Activated CD4-positive, alpha-beta T cell treated with anti-CD3 and anti-CD28 coated beads for 36 hours (primary cell): ENCODE results near the gene SSB. TPM values are rescaled to one million over a fixed set of nuclear protein-coding genes. Genes with fewer than 3 reads are reported as not detected.
"Not testable (repeated sequence)": the region's sequence is repeated elsewhere in the genome, so short reads cannot be mapped to it uniquely, and the experiment has no call there.

Experiments
- ATAC-seq: fragments of 200-7000 bp; cut with Tn5 transposase; one replicate; pipeline ENCODE4 v1.10.0; 2021; ENCODE audit warnings: mild to moderate bottlenecking, moderate library complexity
- CTCF ChIA-PET: fragments of 350-600 bp; sonication (Branson Sonifier 250); formaldehyde crosslinking; loops from one replicate; lab custom pipeline; 2021; ENCODE audit warnings: antibody characterized with exemption; lab: Charles Lee
- POLR2A ChIA-PET: fragments of 350-600 bp; sonication (Branson Sonifier 250); formaldehyde crosslinking; loops from one replicate; lab custom pipeline; 2021; ENCODE audit warnings: antibody characterized with exemption, inconsistent platforms; lab: Charles Lee
- DNase-seq: peaks from one replicate; pipeline ENCODE4 v3.0.0-alpha.2; 2020
- H3K27ac Mint-ChIP-seq: one replicate; pipeline ENCODE4 v1.8.0; 2021; ENCODE audit warnings: mixed read lengths
- H3K27me3 Mint-ChIP-seq: one replicate; pipeline ENCODE4 v1.8.0; 2021; ENCODE audit warnings: mixed read lengths
- H3K36me3 Mint-ChIP-seq: one replicate; pipeline ENCODE4 v1.8.0; 2021; ENCODE audit warnings: low read depth, mixed read lengths
- H3K4me1 Mint-ChIP-seq: one replicate; pipeline ENCODE4 v1.8.0; 2021; ENCODE audit warnings: mixed read lengths
- H3K4me3 Mint-ChIP-seq: one replicate; pipeline ENCODE4 v1.8.0; 2021; ENCODE audit warnings: mild to moderate bottlenecking, moderate library complexity, mixed read lengths
- H3K9me3 Mint-ChIP-seq: one replicate; pipeline ENCODE4 v1.8.0; 2021; ENCODE audit warnings: low read depth, mixed read lengths
- intact Hi-C, 2 experiments: fragments of 100-400 bp; cut with DNase I in 1 of 2; cut with micrococcal nuclease in 1 of 2; formaldehyde crosslinking; loops; one replicate each; pipeline versions ENCODE4 v1.14.2 to v1.15.1; 2022 to 2024; cut with DNase I, micrococcal nuclease
- total RNA-seq, 2 experiments: library from RNA; stranded (reverse); gene quantifications; one replicate each; pipeline ENCODE4 v1.2.3, GENCODE V29; 2021

SSB gene
- total RNA-seq: 100 to 1,000 TPM; 127 to 138 TPM

DNA sequence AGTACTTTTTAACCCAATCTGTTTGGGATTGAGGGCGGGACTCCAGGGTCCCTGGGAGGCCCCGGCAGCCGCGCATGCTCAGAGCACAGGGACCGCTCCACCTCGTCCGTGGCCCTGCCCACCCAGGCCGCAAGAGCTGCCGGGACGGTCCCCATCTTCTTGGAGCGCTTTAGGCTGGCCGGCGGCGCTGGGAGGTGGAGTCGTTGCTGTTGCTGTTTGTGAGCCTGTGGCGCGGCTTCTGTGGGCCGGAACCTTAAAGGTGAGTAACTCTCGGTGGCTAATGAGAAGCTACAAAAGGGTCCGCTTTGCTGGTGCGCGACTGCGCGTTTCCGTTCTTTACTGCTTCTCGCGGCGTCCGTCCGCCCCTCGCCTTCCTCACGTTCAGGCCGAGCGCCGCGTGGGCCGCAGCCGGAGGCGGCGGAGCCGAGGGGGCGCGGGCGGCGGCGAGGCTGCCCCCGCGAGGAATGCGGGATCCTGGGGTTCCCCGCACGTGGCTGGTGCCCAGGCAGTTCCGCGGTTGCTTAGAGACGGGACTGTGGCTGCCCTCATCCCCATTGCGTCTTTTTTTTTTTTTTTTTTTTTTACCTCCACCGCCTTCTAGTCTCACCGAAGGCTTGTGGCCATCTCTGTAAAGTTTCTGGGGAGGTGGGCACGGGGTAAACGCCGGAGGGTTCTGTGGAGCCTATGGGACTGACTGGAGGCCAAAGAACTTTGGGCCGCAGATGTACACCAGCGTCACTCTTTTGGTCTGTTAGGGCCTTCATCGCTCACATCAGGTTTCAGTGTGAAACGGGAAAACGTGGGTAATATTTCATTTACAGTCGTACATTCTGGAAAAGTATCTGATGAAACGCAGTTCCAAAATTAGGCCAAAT, at the start of gene SSB:
Gene SSB, plus strand, starts transcription at position 154 of the 875 bp plus-strand sequence. CDS start 2,090 bp downstream, outside the sequence.
- intact Hi-C loops: loop anchor here (1.0 to 5.0 kb wide), 8 partner anchors 28 to 226 kb away; partner anchors contain the start of genes CFAP210 (in 2 of the 2), PHOSPHO2 (in 2 of the 2), PPIG (in 2 of the 2) and FASTKD1 (in 1 of the 2)
- H3K36me3 Mint-ChIP-seq: peaks cover 16% of the 10 kb centered on the region

DNA sequence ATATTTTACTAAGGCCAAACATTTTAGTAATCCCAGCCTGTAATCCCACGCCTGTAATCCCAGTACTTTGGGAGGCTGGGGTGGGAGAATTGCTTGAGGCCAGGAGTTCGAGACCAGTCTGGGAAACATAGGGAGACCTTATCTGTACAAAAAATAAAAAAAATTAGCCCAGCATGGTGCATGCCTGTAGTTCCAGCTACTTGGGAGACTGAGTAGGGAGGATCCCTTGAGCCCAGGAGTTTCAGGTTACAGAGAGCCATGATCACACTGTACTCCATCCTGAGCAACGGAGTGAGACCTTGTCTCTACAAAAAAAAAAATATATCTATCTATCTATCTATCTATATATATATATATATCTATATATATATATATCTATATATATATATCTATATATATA, 45.9 kb upstream of the SSB start:
- DNase-seq: no peak
- ChIA-PET POLR2A (no interaction called here), CTCF (no interaction called here)
- Mint-ChIP-seq H3K27ac (no peak overlapping the region), H3K4me3 (no peak overlapping the region), H3K4me1 (no peaks in the 10 kb centered on the region), H3K27me3 (peaks cover 2% of the 10 kb centered on the region), H3K36me3 (no peaks in the 10 kb centered on the region), H3K9me3 (no peaks in the 10 kb centered on the region)
- intact Hi-C loops: no loop called here
- ATAC-seq: no peak

More for the DNA sequence above, at the start of gene SSB:
- POLR2A ChIA-PET: interaction anchor here (1.2 to 1.6 kb wide), 2 partner anchors 29 to 214 kb away, joined by 4 to 12 read pairs; partner anchors contain the start of gene UBR3
- peaks cover 22% of the 10 kb centered on the region for H3K4me1 Mint-ChIP-seq
- peak within 1 kb of the TSS; percentile 91 for H3K27ac Mint-ChIP-seq
- CTCF ChIA-PET: interaction anchor here (0.6 to 1.0 kb wide), 3 partner anchors 16 to 25 kb away, joined by 3 to 5 read pairs (median 3); no protein-coding TSS in a partner anchor
- H3K4me3 Mint-ChIP-seq: peak within 1 kb of the TSS; percentile 93
- peak; percentile 98 for ATAC-seq
- no peaks in the 10 kb centered on the region for H3K27me3 Mint-ChIP-seq
- H3K9me3 Mint-ChIP-seq: no peaks in the 10 kb centered on the region
- DNase-seq: peak; percentile 98

GRCh38 chr2:169755083-169755870, 43.4 kb upstream of the SSB start:
- no peak for DNase-seq
- intact Hi-C loops: no loop called here
- ChIA-PET POLR2A (no interaction called here), CTCF (no interaction called here)
- Mint-ChIP-seq H3K9me3 (no peaks in the 10 kb centered on the region), H3K27me3 (peaks cover 2% of the 10 kb centered on the region), H3K4me3 (no peak overlapping the region), H3K36me3 (no peaks in the 10 kb centered on the region), H3K27ac (no peak overlapping the region), H3K4me1 (no peaks in the 10 kb centered on the region)
- no peak for ATAC-seq

- no peak for ATAC-seq
- no peaks in the 10 kb centered on the region for H3K36me3 Mint-ChIP-seq
- peaks cover 2% of the 10 kb centered on the region for H3K27me3 Mint-ChIP-seq
Measured at GRCh38 chr2:169756342-169756741, 42.3 kb upstream of the SSB start.

DNA sequence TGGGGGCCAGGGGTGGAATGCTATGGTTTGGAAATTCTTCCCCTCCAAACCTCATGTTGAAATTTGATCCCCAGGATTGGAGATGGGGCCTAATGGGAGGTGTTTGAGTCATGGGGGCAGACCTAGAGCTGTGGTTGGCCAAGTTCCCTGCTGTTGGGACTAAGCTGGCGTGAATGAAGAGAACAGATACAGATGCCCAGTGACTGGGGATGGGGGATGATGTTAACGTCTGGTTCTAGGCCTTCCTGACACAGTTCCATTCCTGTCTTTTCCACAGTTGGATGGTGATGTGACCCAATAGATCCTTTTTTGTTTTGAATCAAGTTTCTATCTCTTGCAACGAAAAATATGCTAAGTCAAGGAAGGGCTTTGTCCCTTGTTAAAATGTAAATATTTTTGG, 41.3 kb upstream of the SSB start:
- CTCF ChIA-PET: interaction anchor here (0.7 to 0.9 kb wide), 2 partner anchors 14 to 146 kb away, joined by 3 read pairs; no protein-coding TSS in a partner anchor
- no peaks in the 10 kb centered on the region for H3K36me3 Mint-ChIP-seq
- peaks cover 2% of the 10 kb centered on the region for H3K27me3 Mint-ChIP-seq
- POLR2A ChIA-PET: no interaction called here
- no peaks in the 10 kb centered on the region for H3K9me3 Mint-ChIP-seq
- no peak overlapping the region for H3K27ac Mint-ChIP-seq
- intact Hi-C loops: no loop called here
- no peak for ATAC-seq
- no peak overlapping the region for H3K4me3 Mint-ChIP-seq
- no peak for DNase-seq
- H3K4me1 Mint-ChIP-seq: peaks cover 3% of the 10 kb centered on the region

More at GRCh38 chr2:169756342-169756741, 42.3 kb upstream of the SSB start:
- intact Hi-C loops: no loop called here
- Mint-ChIP-seq H3K4me1 (no peaks in the 10 kb centered on the region), H3K4me3 (no peak overlapping the region), H3K27ac (no peak overlapping the region), H3K9me3 (no peaks in the 10 kb centered on the region)
- POLR2A ChIA-PET: no interaction called here
- CTCF ChIA-PET: interaction anchor here (0.6 kb wide), 1 partner anchor 87 kb away, joined by 3 read pairs; no protein-coding TSS in a partner anchor
- DNase-seq: no peak

DNA sequence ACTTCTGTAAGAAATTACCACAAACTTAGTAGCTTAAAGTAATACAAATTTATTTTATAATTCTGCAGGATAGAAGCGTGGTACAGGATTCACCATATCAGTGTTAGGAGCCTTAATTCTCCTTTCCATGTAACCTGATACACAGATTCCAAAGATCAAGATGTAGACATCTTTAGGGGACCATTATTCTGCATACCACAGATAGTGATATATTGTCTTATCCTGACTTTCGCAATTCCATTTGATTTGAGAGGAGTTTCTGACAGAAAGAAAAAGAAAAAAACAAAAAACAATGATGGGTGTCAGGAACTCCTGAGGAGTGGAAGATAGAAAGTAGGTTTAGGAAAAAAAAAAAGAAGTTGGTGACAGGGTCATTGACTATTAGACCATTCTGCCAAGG, 40.9 kb upstream of the SSB start:
- DNase-seq: no peak
- intact Hi-C loops: no loop called here
- ChIA-PET POLR2A (no interaction called here), CTCF (interaction anchor here (0.7 to 0.9 kb wide), 2 partner anchors 13 to 146 kb away, joined by 3 read pairs; no protein-coding TSS in a partner anchor)
- Mint-ChIP-seq H3K4me3 (no peak overlapping the region), H3K27ac (no peak overlapping the region), H3K27me3 (peaks cover 2% of the 10 kb centered on the region), H3K36me3 (no peaks in the 10 kb centered on the region), H3K4me1 (peaks cover 3% of the 10 kb centered on the region), H3K9me3 (no peaks in the 10 kb centered on the region)
- no peak for ATAC-seq

GRCh38 chr2:169759987-169760386, 38.7 kb upstream of the SSB start:
- Mint-ChIP-seq H3K36me3 (no peaks in the 10 kb centered on the region), H3K27me3 (peaks cover 2% of the 10 kb centered on the region), H3K27ac (no peak overlapping the region), H3K9me3 (no peaks in the 10 kb centered on the region), H3K4me1 (peaks cover 3% of the 10 kb centered on the region), H3K4me3 (no peak overlapping the region)
- ChIA-PET POLR2A (no interaction called here), CTCF (interaction anchor here (1.1 kb wide), 1 partner anchor 65 kb away, joined by 3 read pairs; the partner anchor contains the start of gene METTL5)
- DNase-seq (no peak), ATAC-seq (no peak)
- intact Hi-C loops: loop anchor here in 1 of 2 experiments (5.0 kb wide), 1 partner anchor 313 kb away; no protein-coding TSS in a partner anchor

DNA sequence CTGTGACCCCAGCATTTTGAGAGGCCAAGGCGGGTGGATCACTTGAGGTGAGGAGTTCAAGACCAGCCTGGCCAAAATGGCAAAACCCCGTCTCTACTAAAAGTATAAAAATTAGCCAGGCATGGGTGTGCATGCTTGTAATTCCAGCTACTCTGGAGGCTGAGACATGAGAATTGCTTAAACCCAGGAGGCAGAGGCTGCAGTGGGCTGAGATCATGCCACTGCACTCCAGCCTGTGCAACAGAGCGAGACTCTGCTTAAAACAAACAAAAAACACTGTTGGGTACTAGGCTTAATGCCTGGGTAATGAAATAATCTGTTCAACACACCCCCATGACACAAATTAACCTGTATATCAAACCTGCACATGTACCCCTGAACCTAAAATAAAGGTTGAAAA, 37.9 kb upstream of the SSB start:
- POLR2A ChIA-PET, ATAC-seq, H3K27ac Mint-ChIP-seq, CTCF ChIA-PET, H3K36me3 Mint-ChIP-seq, H3K4me3 Mint-ChIP-seq, H3K9me3 Mint-ChIP-seq, H3K4me1 Mint-ChIP-seq, H3K27me3 Mint-ChIP-seq, DNase-seq: not testable (repeated sequence)
- intact Hi-C loops: loop anchor here in 1 of 2 experiments (5.0 kb wide), 1 partner anchor 313 kb away; no protein-coding TSS in a partner anchor

GRCh38 chr2:169761251-169761969, 37.3 kb upstream of the SSB start:
- no peak overlapping the region for H3K4me3 Mint-ChIP-seq
- H3K36me3 Mint-ChIP-seq: no peaks in the 10 kb centered on the region
- CTCF ChIA-PET: no interaction called here
- H3K9me3 Mint-ChIP-seq: no peaks in the 10 kb centered on the region
- intact Hi-C loops: loop anchor here in 1 of 2 experiments (5.0 kb wide), 1 partner anchor 314 kb away; no protein-coding TSS in a partner anchor
- H3K4me1 Mint-ChIP-seq: peaks cover 3% of the 10 kb centered on the region
- POLR2A ChIA-PET: interaction anchor here (0.5 kb wide), 1 partner anchor 603 kb away, joined by 4 read pairs; no protein-coding TSS in a partner anchor
- ATAC-seq (no peak), DNase-seq (no peak)
- no peak overlapping the region for H3K27ac Mint-ChIP-seq
- H3K27me3 Mint-ChIP-seq: no peaks in the 10 kb centered on the region

DNA sequence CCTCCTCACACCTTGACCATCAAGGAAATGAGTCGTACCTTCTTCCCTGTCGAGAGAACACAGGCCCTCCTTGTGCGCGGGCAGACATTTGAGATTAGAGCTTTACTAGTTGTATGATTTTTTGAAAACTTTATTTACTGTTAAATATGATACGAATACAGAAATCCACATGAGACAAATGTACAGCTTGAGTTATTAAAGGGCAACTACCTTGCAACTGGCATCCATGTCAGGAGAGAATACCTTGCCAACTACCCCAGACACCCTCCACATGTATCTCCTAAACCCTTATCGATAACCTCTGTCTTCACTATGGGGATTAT, 36.7 kb upstream of the SSB start:
- no peaks in the 10 kb centered on the region for H3K9me3 Mint-ChIP-seq
- intact Hi-C loops: loop anchor here in 1 of 2 experiments (5.0 kb wide), 1 partner anchor 315 kb away; no protein-coding TSS in a partner anchor
- ChIA-PET POLR2A (interaction anchor here (0.5 kb wide), 1 partner anchor 603 kb away, joined by 4 read pairs; no protein-coding TSS in a partner anchor), CTCF (no interaction called here)
- ATAC-seq (no peak), DNase-seq (no peak)
- no peak overlapping the region for H3K4me3 Mint-ChIP-seq
- no peak overlapping the region for H3K27ac Mint-ChIP-seq
- H3K27me3 Mint-ChIP-seq: no peaks in the 10 kb centered on the region
- H3K4me1 Mint-ChIP-seq: peaks cover 3% of the 10 kb centered on the region
- no peaks in the 10 kb centered on the region for H3K36me3 Mint-ChIP-seq
